B cell (primary cell): ENCODE results near the gene METAP1D. TPM values are rescaled to one million over a fixed set of nuclear protein-coding genes. Genes with fewer than 3 reads are reported as not detected.

Source experiments
- ATAC-seq: fragments of 200-7000 bp; cut with Tn5 transposase; one replicate; pipeline ENCODE4 v1.10.0; 2021; ENCODE audit warnings: low read depth, mild to moderate bottlenecking, moderate number of reproducible peaks, moderate library complexity
- CTCF ChIA-PET: fragments of 350-600 bp; sonication (Branson Sonifier 250); formaldehyde crosslinking; loops from one replicate; lab custom pipeline; 2021; ENCODE audit warnings: antibody characterized with exemption, inconsistent platforms; lab: Charles Lee
- POLR2A ChIA-PET: fragments of 350-600 bp; sonication (Branson Sonifier 250); formaldehyde crosslinking; loops from one replicate; lab custom pipeline; 2021; ENCODE audit warnings: antibody characterized with exemption; lab: Charles Lee
- DNase-seq: peaks from one replicate; pipeline ENCODE4 v3.0.0; 2013
- H2AFZ ChIP-seq: 2 replicates; pipeline ENCODE4 v1.6.1; 2012; ENCODE audit warnings: mild to moderate bottlenecking, low read depth, low read length; ENCODE audit not compliant: insufficient read depth, poor library complexity, severe bottlenecking
- H3K27ac ChIP-seq, 2 donors: 1 replicate in 1 of 2; 2 replicates in 1 of 2; pipeline ENCODE4 v1.5.1; 2012 to 2013; ENCODE audit warnings: low read length in 2 of 2, mild to moderate bottlenecking in 2 of 2, moderate library complexity in 1 of 2
- H3K27me3 ChIP-seq, 4 experiments: fragments of 200-600 bp in 1 of 4; sonication (generic) in 1 of 4; replicated peaks in 1 of 4; 1 replicate in 2 of 4; 2 replicates in 2 of 4; pipeline versions ENCODE4 v1.6.1 to v1.7.0; 2013 to 2016; ENCODE audit warnings: low read length in 3 of 4, mild to moderate bottlenecking in 2 of 4, mixed read lengths in 1 of 4, moderate library complexity in 1 of 4; ENCODE audit not compliant: insufficient read depth in 4 of 4, control insufficient read depth in 3 of 4; ENCODE audit errors: control extremely low read depth in 1 of 4
- H3K36me3 ChIP-seq, 2 experiments: replicated peaks in 1 of 2; 1 replicate in 1 of 2; 2 replicates in 1 of 2; pipeline versions ENCODE4 v1.6.1 to v1.7.1; 2013; ENCODE audit warnings: low read length in 1 of 2; ENCODE audit not compliant: insufficient read depth in 2 of 2, control insufficient read depth in 1 of 2; ENCODE audit errors: control extremely low read depth in 1 of 2, extremely low read depth in 1 of 2
- H3K4me1 ChIP-seq, 2 donors: fragments of 200-600 bp in 1 of 2; sonication (generic) in 1 of 2; 1 replicate in 1 of 2; 2 replicates in 1 of 2; pipeline versions ENCODE4 v1.5.1 to v1.6.1; 2013 to 2017; ENCODE audit warnings: low read length in 2 of 2; ENCODE audit not compliant: control insufficient read depth in 2 of 2, insufficient read depth in 2 of 2
- H3K4me2 ChIP-seq: replicated peaks from 2 replicates; pipeline ENCODE3; 2012; ENCODE audit warnings: mild to moderate bottlenecking, low read depth, low read length; ENCODE audit not compliant: poor library complexity, severe bottlenecking
- H3K4me3 ChIP-seq, 5 experiments: fragments of 200-600 bp in 1 of 5; sonication (generic) in 1 of 5; 1 replicate in 3 of 5; 2 replicates in 2 of 5; pipeline versions ENCODE4 v1.5.1 to v1.7.0; 2011 to 2016; ENCODE audit warnings: low read length in 4 of 5, mild to moderate bottlenecking in 4 of 5, low read depth in 2 of 5, control low read depth in 1 of 5, moderate library complexity in 1 of 5; ENCODE audit not compliant: insufficient read depth in 1 of 5; ENCODE audit errors: control extremely low read depth in 1 of 5, extremely low read depth in 1 of 5
- H3K79me2 ChIP-seq: fragments of 200-600 bp; sonication (generic); one replicate; pipeline ENCODE4 v1.6.0; 2016; ENCODE audit warnings: low read length; ENCODE audit not compliant: control insufficient read depth, insufficient read depth
- H3K9ac ChIP-seq: fragments of 200-600 bp; sonication (generic); 2 replicates; pipeline ENCODE4 v1.6.1; 2017; ENCODE audit warnings: mild to moderate bottlenecking, low read length, moderate library complexity
- H3K9me3 ChIP-seq, 3 donors: one replicate each; pipeline versions ENCODE4 v1.6.1 to v1.7.1; 2013; ENCODE audit warnings: low read length in 2 of 3; ENCODE audit not compliant: control insufficient read depth in 2 of 3, insufficient read depth in 1 of 3; ENCODE audit errors: control extremely low read depth in 1 of 3
- H4K20me1 ChIP-seq: 2 replicates; pipeline ENCODE4 v1.6.0; 2012; ENCODE audit warnings: mild to moderate bottlenecking, low read length; ENCODE audit not compliant: insufficient read depth, control insufficient read depth, poor library complexity, severe bottlenecking
- H3K27ac Mint-ChIP-seq: one replicate; pipeline ENCODE4 v1.8.0; 2021; ENCODE audit warnings: mixed read lengths
- H3K27me3 Mint-ChIP-seq: one replicate; pipeline ENCODE4 v1.8.0; 2021; ENCODE audit warnings: mixed read lengths
- H3K4me1 Mint-ChIP-seq: one replicate; pipeline ENCODE4 v1.8.0; 2021; ENCODE audit warnings: mixed read lengths
- H3K4me3 Mint-ChIP-seq: one replicate; pipeline ENCODE4 v1.8.0; 2021; ENCODE audit warnings: mixed read lengths
- H3K9me3 Mint-ChIP-seq: one replicate; pipeline ENCODE4 v1.8.0; 2022; ENCODE audit warnings: mixed read lengths; ENCODE audit not compliant: insufficient read depth
- EZH2 ChIP-seq: IDR thresholded peaks from 2 replicates; pipeline ENCODE4 v1.6.1; 2012; ENCODE audit warnings: borderline replicate concordance, low read depth, mild to moderate bottlenecking, moderate library complexity, low read length; ENCODE audit not compliant: insufficient read depth, poor library complexity, severe bottlenecking
- WGBS: methylation state at CpG from one replicate; pipeline ENCODE4 v1.1.5; 2013; ENCODE audit warnings: missing lambda C conversion rate; ENCODE audit not compliant: insufficient coverage; 5-methylcytosine and 5-hydroxymethylcytosine counted together
- intact Hi-C: fragments of 100-400 bp; cut with micrococcal nuclease; formaldehyde crosslinking; loops from one replicate; pipeline ENCODE4 v1.10.0; 2022
- polyA plus RNA-seq: library from polyadenylated mRNA; depleted of rRNA; stranded (reverse); fragments of >200 nt; gene quantifications from 2 replicates; pipeline ENCODE4 v1.2.3, GENCODE V29; 2012
- total RNA-seq, 2 donors: library from RNA; stranded (reverse); fragments of 120-200 nt in 1 of 2; gene quantifications; 1 replicate in 1 of 2; 2 replicates in 1 of 2; pipeline versions ENCODE4 v1.2.3 to v1.2.4, GENCODE V29; 2013 to 2022
- TF ChIP-seq, protein P1 (sequence below): fragments of 200-600 bp; IDR thresholded peaks from one replicate; pipeline ENCODE4 v1.8.0; 2022; ENCODE audit warnings: antibody characterized with exemption, mild to moderate bottlenecking

METAP1D gene
- total and polyA plus RNA-seq, 2 donors (not counting 1 experiment from before 2014, with no cell fraction given), result 7.8 to 8.9 TPM

DNA sequence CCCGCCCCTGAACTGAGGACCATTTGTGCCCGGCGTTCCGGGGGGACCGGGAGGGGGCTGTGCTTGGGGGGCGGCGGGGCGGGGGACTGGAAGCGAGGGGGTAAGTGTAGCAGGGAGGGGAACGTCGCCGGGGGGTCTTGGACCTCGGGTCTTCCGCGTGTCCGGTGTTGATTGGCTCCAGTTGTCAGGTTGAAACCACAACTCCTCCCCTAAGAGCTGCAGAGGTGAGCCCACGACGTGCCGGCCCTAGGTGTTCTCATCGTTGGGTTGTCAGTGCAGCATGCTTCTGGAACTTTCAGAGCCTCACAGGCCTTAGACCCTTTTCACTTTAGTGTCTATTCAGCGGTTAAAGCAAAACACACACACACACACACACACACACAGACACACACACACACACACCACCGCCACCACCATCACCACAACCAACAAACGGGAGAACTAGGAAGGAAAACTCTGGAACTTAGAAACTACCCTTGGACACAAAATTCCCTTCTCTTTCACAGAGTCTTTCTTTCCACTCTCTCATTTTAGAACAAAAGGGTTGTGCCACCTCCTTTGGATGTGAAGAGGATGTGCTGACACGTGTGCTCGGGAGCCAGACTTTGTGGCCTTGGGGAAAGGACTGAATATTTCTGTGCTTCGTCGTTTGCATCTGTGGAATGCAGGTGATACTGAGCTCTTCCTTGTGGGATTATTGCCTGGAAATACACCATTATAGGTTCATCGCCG is 109.7 kb downstream of the METAP1D start:
- ChIA-PET POLR2A (no interaction called here), CTCF (interaction anchor here (0.9 kb wide), 1 partner anchor 18 kb away, joined by 4 read pairs; no protein-coding TSS in a partner anchor)
- Histone ChIP-seq H3K4me1 (peaks cover 20 to 32% of the 10 kb centered on the region in 2 donors), H3K9me3 (peaks cover 0 to 54% (median 4%) of the 10 kb centered on the region in 3 donors), H3K36me3 (no peaks in the 10 kb centered on the region), H3K79me2 (no peaks in the 10 kb centered on the region), H4K20me1 (no peaks in the 10 kb centered on the region), H3K27me3 (peaks cover 0 to 66% (median 50%) of the 10 kb centered on the region in 4 experiments), H2AFZ (no peak overlapping the region), H3K27ac (no peak overlapping the region), H3K4me3 (no peak overlapping the region), H3K4me2 (no peak overlapping the region), H3K9ac (no peak overlapping the region)
- TF ChIP-seq, protein P1, sequence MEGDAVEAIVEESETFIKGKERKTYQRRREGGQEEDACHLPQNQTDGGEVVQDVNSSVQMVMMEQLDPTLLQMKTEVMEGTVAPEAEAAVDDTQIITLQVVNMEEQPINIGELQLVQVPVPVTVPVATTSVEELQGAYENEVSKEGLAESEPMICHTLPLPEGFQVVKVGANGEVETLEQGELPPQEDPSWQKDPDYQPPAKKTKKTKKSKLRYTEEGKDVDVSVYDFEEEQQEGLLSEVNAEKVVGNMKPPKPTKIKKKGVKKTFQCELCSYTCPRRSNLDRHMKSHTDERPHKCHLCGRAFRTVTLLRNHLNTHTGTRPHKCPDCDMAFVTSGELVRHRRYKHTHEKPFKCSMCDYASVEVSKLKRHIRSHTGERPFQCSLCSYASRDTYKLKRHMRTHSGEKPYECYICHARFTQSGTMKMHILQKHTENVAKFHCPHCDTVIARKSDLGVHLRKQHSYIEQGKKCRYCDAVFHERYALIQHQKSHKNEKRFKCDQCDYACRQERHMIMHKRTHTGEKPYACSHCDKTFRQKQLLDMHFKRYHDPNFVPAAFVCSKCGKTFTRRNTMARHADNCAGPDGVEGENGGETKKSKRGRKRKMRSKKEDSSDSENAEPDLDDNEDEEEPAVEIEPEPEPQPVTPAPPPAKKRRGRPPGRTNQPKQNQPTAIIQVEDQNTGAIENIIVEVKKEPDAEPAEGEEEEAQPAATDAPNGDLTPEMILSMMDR, result no peak
- TF ChIP-seq EZH2, result no peak
- Mint-ChIP-seq H3K9me3 (no peaks in the 10 kb centered on the region), H3K27ac (no peak overlapping the region), H3K27me3 (peaks cover 53% of the 10 kb centered on the region), H3K4me3 (no peak overlapping the region), H3K4me1 (peaks cover 11% of the 10 kb centered on the region)
- ATAC-seq (no peak), DNase-seq (peak; percentile 23)
- 31% methylated on average over 16 of the region's 29 CpGs for WGBS
- intact Hi-C loops, result loop anchor here (10.0 kb wide), 1 partner anchor 325 kb away; no protein-coding TSS in a partner anchor
